HG02938 (cell line): ENCODE data around the gene EHMT2.
A peak's percentile ranks its signal among the peaks of the same experiment; 100 is the strongest.
"Not testable (repeated sequence)": the region's sequence is repeated elsewhere in the genome, so short reads cannot be mapped to it uniquely, and the experiment has no call there.

ENCODE experiments used
- ATAC-seq: cut with Tn5 transposase; IDR thresholded peaks from one replicate; pipeline ENCODE4 v1.9.1; 2021; ENCODE audit warnings: mild to moderate bottlenecking, moderate library complexity; ENCODE audit not compliant: unreplicated experiment

Gene EHMT2

GRCh38 chr6:31871046-31871659, 26.3 kb downstream of the EHMT2 start:
- ATAC-seq = no peak

GRCh38 chr6:31870385-31870921, 27.0 kb downstream of the EHMT2 start:
- no peak for ATAC-seq

DNA sequence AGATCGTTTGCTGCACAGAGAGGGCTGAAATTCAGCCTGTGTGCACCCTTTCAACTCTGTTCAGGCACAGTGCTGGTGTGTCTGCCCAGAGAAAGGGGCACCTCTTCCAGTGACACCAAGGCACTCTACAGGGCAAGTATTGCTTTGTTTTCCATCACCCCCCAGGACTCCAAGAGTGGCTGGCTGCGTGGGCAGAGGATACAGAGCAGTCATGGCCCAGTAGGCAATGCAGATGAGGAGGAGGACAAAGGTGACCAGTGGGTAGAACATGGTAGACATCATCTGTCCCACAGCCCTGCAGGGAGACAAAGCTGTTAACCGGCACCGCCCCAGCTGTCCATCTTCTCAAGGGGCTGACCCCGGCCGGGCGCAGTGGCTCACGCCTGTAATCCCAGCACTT, 28.2 kb downstream of the EHMT2 start:
- no peak for ATAC-seq

GRCh38 chr6:31868658-31868971, 28.9 kb downstream of the EHMT2 start:
- ATAC-seq = not testable (repeated sequence)

- no peak for ATAC-seq
These were observed 32.0 kb downstream of the EHMT2 start for GRCh38 chr6:31865205-31866118.

DNA sequence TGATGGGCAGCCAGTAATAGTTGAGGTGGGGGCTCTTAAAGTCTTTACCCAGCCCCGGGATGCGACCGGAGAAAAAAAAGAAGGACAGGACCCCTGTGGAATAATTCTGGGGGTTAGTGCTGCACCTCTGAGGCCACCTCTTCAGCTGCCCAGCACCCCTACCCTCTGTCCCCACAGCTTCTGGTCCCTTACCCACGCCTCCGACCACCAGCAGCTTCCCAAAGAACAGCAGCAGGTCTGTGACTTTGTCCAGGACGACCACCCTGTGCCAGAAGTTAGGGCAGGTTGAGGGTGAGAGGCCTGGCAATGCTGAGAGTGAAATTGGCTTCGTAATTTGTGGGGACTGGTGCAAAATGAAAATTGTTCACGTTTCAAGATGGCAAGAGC, 32.7 kb downstream of the EHMT2 start:
- no peak for ATAC-seq

- ATAC-seq = not testable (repeated sequence)
These were observed 33.4 kb downstream of the EHMT2 start for GRCh38 chr6:31864123-31864562.

- ATAC-seq = peak; percentile 95
These were observed 34.9 kb downstream of the EHMT2 start, which contains the start of gene NEU1 for GRCh38 chr6:31862344-31863235. Gene NEU1 (minus strand): TSS chr6:31862821. CDS start chr6:31862776, 45 bp downstream.

DNA sequence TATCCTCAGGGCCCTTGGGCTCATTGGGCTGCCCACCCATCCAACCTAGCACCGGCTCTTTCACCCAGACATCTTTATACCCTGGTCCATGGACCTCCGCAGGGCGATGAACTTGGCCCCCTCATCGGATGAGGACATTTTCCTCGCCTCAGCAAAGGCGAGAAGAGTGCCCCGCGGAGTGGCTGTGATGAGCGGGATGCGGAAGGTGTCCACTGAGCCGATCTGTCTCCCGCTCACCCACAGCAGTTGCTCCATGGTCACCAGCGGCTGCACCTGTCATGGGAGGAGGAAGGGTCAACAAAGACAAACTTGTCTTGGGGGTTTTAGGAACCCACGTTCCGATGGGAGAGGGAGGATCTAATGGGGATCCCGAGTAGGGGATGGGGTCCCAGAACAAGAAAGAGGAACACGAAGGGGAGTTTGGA, 35.6 kb downstream of the EHMT2 start:
- ATAC-seq = no peak

DNA sequence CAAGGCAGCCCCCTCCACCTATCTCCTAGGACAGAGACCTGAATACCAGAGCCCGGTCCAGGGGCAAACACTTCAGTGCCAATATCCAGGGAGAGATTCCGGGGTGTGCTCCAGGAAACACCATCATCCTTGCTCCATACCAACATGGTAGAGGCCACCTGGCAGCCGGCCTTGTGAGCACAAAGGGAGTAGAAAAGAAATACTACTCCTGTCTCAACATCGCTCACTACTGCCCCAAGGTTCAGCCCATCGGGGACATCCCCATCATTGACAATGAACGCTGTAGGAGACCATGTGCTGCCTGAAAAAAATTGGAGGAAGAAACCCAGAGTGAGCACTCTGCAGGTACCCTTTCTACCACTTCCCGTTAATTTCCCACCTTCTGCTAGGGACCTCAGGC, 36.3 kb downstream of the EHMT2 start:
- ATAC-seq = no peak

DNA sequence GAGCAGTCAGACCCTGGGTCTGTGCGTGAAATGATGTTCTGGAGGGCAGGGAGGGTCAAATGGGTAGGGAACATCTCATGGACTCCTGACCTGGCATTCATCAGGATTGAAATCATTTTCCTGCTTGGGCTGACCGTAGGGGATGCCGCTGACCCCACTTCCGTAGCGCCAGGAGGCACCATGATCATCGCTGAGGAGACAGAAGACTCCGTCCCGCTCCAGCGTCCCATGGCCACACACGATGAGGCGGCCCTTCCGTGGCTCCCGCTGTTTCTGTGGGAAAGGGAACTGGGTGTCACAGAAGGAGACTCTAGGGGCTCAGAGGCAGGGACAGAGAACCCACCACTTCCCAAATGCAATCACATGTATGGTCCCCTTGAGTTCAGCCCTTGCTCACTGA, 37.1 kb downstream of the EHMT2 start:
- no peak for ATAC-seq

DNA sequence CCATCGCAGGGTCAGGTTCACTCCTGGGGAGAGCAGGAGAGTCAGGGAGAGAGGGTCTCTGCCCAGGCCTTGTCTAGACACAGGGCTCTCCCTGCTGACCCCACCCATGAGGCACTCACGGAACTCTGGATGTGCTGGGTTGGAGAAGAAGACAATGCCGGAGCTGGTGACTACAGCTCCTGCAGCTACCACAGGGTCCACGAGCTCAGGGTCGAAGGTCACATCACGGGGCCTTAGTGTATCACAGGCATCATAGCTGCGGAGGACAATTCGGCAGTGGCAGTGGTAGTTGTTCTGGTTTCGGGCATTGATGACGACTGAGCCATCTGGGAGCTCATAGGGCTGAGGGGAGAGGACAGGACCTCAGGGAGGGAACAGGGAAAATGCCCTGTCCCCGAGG, 37.6 kb downstream of the EHMT2 start:
- no peak for ATAC-seq

DNA sequence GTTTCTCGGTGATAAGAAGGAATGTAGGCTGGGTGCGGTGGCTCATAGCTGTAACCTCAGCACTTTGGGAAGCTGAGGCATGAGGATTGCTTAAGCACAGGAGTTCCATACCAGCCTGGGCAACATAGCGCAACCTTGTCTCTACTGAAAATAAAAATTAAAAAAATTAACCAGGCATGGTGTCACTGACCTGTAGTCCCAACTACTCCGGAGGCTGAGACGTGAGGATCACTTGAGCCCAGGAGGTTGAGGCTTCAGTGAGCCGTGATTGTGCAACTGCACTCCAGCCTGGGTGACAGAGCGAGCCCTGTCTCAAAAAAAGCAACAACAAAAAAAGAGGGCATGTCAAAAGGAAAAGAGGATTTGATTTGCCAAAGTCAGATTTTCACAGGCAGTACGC, 38.8 kb downstream of the EHMT2 start:
- ATAC-seq = no peak

GRCh38 chr6:31857774-31858173, 39.7 kb downstream of the EHMT2 start:
- ATAC-seq = not testable (repeated sequence)

DNA sequence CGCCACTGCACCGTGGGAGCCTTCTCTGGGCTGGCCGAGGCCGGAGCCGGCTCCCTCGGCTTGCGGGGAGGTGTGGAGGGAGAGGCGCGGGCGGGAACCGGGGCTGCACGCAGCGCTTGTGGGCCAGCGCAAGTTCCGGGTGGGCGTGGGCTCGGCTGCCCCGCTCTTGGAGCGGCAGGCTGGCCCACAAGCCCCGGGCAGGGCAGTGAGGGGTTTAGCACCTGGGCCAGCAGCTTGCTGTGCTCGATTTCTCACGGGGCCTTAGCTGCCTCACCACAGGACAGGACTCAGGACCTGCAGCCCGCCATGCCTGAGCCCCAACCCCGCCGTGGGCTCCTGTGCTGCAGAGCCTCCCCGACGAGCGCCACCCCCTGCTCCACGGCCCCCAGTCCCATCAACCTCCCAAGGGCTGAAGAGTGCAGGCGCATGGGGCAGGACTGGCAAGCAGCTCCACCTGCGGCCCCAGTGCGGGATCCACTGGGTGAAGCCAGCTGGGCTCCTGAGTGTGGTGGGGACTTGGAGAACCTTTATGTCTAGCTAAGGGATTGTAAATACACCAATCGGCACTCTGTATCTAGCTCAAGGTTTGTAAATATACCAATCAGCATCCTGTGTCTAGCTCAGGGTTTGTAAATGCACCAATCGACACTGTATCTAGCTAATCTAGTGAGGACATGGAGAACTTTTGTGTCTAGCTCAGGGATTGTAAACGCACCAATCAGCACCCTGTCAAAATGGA, 45.3 kb downstream of the EHMT2 start:
- ATAC-seq = not testable (repeated sequence)

DNA sequence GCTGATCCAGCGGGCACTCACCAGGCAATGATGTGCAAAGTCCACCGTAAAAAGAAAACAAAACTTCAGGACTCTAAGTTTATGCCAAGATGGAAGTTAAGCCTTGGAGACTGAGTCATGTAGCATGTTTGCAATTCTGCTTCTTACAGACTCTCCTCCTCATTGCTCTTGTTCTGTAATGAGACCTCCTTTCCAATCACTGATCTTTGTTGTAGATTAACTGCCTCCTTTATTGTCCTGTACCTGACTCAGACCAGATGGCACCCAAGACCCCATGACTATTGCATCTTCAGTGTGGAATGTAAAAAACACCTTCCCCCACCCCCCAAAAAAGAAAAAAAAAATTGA, 46.0 kb downstream of the EHMT2 start:
- ATAC-seq = no peak

DNA sequence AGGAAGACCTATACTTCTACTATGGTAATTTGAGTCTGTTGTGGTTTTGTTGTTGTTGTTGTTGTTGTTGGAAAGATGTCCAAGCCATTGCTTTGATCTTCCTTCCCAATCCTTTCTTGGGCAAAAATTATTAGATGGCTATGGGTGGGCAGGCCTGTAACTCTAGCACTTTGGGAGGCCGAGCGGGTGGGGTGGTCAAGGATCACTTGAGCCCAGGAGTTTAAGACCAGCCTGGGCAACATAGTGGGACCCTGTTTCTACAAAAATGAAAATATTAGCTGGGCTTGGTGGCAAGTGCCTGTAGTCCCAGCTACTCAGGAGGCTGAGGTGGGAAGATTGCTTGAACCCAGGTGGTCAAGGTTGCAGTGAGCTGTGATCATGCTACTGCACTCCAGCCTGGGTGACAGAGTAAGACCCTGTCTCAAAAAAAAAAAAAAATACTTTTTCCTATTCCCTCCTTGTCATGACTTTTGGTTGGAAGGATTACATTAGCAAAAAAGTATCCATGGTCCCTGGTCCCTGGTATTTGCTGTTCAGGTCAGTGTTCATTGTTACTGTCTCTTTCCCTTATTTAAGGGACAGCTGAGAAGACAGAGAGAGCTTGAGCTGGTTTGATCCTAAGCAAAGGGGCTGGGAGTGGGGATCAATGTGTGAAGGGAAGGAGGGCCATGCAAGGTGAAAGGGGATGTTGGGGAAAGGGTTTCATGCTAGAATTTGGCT, 46.6 kb downstream of the EHMT2 start:
- no peak for ATAC-seq

- ATAC-seq = no peak
These were observed 50.1 kb downstream of the EHMT2 start for GRCh38 chr6:31847276-31847978.

DNA sequence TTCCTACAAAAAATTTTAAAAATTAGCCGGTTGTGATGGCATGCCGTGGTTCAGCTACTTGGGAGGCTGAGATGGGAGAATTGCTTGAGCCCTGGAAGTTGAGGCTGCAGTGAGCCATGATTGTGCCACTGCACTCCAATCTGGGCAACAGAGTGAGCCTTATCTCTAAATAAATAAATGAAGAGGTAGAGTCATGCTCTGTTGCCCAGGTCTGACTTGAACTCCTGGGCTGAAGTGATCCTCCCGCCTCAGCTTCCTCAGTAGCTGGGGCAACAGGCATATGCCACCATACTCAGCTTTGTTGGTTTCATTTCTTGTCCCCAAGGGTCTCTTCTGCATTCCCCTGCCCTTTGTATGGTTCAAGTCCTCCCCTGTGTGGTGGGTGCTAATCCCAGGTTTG, 53.0 kb downstream of the EHMT2 start:
- no peak for ATAC-seq
